DMS114 treated with DMSO at 0.1 percent for 48 hours (cell line): ENCODE results near the gene APOBR.
"Not testable (repeated sequence)": the region's sequence is repeated elsewhere in the genome, so short reads cannot be mapped to it uniquely, and the experiment has no call there.

Experiments used
- DNase-seq: peaks from one replicate; lab custom pipeline; 2025; ENCODE audit not compliant: unreplicated experiment; lab: John Stamatoyannopoulos, UW

Gene APOBR

DNA sequence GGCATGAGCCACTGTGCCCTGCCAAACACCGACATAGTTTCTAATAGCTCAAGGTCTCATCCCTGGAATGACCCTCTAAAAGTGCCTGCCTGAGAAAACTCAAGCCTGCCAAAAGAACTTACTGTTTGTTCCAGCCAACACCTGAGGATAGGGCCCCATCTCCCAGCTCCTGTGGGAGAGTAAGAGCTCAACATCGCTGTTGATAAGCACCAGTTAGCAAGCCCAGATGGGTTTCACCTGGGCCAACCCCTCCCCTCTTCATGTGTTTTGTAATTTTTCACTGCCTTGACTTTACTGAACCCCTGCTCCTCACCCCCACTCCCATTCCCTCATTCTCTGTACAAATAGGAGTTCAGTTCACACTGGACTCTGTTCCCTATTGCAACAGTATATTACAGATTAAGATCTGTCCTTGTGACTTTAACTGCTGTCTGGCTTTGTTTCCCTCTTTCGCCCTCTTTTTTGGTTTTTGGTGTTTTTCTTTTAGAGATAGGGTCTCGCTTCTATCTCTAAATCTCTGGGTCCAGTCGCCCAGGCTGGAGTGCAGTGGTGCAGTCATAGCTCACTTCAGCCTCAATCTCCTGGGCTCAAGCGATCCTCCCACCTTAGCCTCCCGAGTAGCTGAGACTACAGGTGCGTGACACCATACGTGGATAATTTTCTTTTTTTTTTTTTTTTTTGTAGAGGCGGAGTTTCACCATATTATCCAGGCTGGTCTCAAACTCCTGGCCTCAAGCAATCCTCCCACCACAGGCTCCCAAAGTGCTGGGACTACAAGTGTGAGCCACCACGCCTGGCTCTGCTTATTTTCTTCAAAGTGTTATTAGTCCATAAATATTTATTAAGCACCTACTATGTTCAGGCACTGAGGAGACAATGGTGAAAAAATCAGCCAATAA lies 32.0 kb downstream of the APOBR start:
- no peak for DNase-seq

DNA sequence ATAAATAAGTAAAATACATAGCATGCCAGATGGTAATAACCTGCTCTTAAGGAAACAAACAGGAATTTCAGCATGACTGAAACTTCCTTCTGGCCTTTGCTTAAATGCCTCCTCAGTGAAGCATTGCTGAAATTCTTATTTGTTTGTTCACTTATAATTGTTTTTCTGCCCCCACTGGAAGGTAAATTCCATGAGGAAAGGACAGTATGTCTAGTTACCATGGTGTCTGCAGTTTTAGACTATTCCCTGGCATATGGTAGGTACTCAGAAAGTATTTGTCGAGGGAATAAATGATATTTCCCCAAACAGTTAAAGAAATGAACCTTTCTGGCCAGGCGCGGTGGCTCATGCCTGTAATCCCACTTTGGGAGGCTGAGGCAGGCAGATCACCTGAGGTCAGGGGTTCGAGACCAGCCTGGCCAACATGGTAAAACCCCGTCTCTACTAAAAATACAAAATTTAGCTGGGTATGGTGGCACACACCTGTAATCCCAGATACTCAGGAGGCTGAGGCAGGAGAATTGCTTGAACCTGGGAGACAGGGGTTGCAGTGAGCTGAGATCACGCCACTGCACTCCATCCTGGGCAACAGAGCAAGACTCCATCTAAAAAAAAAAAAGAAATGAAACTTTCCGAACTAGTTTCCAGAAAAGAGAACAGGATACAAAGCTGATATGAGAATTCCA lies 32.8 kb downstream of the APOBR start:
- not testable (repeated sequence) for DNase-seq

DNA sequence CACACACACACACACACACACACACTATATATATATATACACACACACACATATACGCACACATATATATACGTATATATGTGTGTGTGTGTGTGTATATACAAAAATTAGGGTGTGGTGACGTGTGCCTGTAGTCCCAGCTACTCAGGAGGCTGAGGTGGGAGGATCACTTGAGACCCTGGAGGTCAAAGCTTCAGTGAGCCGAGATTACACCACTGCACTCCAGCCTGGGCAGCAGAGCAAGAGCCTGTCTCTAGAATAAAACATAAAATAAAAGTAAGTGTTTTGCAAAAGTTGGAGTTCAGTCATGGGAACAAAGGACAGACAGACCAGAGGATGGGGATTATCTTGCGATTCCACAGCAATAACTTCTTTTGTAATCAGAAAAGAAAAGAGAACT lies 33.5 kb downstream of the APOBR start:
- no peak for DNase-seq

DNA sequence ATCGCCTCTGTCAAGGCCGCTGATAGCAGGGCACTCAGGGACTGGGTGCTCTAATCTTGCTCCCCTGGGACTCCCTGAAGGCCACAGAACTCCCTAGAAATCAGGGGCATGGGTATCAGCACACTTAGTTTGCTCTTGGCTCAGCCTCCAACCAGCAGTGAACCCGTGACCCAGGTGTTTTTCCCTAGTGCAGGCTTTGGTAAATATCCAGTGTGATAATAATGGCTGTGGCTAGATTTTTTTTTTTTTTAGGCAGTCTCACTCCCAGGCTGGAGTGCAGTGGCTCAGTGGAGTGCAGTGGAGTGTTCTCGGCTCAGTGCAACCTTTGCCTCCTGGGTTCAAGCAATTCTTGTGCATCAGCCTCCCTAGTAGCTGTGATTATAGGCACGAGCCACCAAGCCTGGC lies 34.0 kb downstream of the APOBR start:
- DNase-seq: no peak

DNA sequence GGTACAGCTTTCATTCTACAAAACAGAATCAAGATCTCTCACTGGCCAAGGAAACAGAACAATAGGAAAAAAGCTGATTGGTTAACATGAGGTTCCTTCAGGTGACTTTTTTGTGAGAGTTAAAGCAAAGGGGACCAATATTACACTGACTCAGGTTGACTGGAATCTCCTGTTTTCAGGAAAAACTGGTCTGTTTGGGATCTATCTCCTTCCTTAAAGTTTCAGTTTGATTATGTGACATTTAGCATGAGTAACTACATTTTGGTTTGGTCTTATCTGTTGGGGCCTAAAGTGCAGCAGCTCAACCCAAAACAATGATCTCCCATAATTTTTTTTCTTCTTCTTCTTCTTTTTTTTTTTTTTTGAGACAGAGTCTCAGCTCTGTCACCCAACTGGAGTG lies 34.7 kb downstream of the APOBR start:
- DNase-seq: no peak

DNA sequence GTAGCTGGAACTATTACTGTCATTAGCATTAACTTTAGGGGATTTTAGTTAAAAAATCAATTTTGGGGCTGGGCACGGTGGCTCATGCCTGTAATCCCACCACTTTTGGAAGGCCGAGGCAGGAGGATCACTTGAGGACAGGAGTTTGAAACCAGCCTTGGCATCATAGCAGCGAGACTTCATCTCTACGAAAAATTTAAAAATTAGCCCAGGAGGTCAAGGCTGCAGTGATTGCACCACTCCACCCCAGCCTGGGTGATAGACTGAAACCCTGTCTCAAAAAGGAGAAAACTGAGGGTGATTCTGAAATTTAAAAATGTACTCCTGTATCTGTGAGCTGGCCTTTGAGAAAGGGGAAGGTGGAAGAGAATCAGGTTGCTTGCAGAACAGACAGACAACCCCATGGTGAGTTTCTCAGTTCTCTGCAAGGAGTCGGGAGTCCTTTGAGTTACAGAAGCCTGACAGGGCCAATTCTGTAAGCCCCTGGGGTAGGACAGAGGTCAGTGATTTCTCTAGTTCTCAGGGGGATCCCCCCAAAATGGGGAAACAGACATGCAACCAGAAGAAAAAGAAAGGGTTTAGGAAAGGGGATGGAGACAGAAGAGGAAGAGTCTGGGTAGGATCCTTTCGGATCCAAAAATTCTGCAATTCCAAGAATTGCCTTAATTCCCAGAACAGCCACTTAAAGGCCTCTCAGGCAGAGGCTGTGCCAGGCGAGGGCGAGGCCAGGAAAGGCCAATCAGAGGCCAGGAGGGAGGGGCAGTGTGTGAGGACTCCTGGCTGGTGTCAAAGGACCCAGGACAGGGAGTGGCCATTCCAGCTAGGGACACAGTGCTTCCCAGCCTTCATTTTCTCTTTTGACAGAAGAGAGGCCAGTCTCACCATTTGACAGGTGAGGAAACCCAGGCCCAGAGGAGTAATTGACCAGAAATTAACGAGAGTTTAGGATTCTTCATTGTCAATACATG lies 37.6 kb downstream of the APOBR start:
- DNase-seq: no peak

DNA sequence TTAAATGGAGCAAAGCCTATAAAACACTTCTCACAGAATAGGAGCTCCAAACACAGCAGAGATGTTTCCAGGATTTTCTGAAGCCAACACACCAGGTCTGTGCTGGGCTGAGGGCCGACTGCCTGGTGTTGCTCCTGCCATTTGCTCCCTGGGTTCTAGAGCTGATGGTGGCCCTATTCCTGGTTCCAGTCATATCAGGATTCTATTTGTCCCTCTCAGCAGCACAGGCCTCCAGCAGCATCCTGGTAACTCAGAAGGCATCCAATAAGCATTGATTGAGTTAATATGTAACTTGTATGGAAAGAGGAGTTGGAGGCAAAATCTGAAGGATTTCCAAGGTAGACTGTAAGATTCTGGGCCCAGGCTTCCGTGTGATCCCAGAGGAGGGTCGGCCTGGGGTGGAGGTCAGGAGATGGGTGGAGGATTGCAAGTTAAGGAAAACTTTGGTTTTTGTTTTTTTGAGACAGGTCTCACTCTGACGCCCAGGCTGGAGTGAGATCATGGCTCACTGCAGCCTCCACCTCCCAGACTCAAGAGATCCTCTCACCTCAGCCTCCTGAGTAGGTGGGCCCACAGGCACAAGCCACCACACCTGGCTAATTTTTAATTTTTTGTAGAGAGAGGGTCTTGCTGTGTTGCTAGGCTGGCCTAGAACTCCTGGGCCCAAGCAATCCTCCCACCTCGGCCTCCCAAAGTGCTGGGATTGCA lies 38.7 kb downstream of the APOBR start:
- DNase-seq: no peak

DNA sequence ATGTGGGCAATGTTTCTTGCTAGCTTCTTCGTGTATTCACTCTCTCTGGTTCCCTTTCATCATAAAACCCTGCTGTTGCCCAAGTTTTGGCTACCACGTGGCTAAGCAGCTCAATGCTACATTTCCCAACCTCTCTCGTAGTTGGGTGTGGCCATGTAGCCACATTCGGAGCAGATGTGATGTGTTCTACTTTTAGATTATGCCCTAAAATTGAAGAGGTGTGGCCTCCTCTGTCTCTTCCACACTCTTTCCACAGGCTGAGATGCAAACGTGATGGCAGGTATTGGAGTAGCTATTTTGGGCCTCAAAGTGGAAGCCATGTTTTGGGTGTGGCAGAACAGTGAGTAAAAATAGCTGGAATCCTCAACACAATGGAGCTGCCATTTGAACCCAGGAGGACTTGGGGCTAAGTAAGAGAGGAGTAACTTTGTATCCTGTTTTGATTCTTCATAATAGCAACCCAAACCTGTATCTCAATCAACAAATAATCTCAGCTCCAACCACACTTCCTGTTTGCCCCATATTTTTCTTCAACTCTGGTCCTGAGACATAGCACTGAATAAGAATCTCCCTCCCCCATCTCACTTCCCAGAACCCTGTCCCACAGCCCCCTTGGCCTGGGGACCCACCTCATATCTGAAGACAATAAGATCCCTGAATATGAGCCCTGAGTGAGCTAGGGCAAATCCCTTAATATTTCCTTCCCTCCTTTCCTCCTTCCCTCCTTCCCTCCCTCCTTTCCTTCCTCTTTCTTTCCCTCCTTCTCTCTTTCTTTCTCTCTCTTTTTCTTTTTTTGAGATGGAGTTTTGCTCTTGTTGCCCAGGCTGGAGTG lies 40.3 kb downstream of the APOBR start:
- DNase-seq: no peak

DNA sequence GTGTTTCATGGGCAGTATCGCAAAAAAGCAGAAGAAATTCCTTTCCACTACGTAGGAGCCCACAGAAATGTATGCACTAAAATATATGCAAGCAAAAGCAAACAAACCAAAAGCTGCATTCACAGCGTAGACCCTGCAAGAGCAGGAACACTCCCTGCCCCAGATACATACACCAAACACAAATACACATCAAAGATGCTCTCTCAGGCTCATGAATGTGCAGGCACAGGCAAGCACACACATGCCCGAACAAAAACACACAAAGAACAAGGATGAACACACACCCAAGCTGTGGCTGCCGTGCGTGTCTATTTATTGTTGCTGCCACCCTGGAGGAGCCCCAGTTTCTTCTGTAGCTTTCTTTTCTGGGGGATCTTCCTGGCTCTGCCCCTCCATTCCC lies 42.6 kb downstream of the APOBR start:
- no peak for DNase-seq

DNA sequence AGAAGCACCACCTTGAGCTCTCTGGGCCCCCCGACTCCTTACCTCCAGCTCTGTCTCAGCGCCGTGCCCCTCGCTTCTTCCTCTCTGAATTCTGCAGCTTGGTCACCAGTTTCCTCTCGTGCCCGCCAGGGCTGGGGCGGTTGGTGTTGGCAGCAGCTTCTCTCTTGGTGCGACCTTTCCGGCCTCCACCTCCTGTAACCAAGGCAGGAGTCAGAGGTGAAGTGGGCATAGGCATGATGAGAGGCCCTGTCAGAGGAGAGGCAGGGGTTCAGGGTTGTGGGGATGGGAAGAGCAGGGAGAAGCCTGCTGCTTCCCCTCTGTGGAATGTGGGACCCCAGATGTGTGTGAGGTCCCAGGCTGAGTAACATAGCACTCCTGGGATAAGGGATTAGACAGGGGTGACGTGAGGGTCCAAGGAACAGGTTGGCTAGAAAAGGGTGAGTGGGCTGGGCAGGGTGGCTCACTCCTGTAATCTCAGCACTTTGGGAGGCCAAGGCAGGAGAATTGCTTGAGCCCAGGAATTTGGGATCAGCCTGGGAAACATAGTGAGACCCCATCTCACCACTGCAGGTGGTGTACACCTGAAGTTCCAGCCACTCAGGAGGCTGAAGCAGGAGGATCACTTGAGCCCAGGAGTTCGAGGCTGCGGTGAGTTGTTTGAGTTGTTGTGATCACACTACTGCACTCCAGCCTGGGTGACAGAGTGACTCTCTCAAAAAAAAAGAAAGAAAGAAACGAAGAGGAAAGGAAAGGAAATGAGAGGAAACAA lies 43.7 kb downstream of the APOBR start:
- no peak for DNase-seq

DNA sequence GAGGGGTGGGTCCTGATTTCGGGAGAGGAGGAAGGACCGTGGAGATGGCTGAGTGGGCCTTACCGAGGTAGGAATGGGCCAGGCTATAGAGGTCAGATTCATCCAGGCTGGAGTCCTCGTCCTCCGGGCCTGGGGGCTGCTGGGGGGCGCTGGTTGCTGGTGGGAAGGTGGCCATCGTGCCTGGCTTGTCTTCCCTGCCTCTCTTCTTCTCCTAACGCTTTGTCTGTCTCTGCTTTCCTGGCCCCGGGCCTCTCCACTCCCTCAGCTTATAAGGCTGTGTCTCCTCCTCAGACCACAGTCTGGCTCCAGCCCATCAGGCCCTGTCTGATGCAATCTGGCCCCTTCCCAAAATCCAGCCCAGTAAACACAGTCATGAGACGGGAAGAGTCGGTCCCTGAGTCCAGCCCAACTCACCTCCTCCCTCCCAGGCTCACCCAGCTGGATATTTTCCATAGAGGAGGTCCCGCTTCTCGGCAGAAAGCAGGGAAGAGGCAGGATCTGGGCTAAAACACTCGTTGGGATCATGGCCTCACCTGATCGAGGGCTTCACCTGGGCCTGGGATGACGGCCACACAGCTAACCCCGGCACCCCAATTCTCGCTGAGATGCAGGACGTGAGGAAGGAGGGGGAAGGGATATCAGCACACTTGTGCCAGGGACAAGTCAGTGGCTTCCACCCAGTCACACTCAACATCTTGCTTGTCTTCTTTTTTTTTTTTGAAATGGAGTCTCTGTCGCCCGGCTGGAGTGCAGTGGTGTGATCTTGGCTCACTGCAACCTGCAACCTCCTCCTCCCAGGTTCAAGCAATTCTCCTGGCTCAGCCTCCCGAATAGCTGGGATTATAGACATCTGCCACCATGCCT lies 44.5 kb downstream of the APOBR start, which contains the start of gene NUPR1:
Gene NUPR1, minus strand, starts transcription at position 242 of the 864 bp plus-strand sequence. Its CDS starts 67 bp downstream, at position 175.
- no peak for DNase-seq

DNA sequence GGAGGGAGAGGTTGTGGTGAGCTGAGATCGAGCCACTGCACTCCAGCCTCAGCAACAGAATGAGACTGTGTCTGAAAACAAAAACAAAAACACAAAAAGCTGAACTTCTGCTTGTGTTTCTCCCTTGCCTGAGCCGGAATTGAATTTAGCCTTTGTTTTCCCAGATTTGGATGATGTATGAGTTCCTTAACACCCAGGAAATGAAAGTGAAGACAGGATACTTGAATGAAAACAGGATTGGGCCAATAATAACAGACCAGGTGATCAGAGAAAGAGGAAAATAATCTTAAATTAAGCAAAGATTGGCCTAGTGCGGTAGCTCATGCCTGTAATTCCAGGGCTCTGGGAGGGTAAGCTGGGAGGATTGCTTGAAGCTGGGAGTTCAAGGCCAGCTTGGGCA lies 45.9 kb downstream of the APOBR start:
- no peak for DNase-seq

DNA sequence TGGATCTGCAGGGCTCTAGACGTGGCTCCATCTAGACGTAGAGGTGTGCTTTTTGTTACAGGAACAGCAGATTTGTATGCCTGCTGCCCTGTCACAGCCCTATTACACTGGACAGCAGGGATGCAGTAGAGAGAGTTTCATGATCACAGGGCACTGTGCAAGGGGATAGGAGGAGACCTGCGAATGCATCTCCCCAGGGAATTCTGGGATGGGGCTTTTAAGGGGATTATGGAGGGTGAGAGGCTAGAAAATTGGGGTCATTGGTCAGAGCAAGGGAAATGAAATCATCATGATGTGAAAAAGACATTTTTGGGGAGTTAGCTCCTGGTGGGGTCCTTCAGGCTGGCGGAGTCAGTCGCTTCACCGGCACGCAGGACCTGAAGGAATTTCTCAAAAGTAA lies 48.2 kb downstream of the APOBR start:
- no peak for DNase-seq

DNA sequence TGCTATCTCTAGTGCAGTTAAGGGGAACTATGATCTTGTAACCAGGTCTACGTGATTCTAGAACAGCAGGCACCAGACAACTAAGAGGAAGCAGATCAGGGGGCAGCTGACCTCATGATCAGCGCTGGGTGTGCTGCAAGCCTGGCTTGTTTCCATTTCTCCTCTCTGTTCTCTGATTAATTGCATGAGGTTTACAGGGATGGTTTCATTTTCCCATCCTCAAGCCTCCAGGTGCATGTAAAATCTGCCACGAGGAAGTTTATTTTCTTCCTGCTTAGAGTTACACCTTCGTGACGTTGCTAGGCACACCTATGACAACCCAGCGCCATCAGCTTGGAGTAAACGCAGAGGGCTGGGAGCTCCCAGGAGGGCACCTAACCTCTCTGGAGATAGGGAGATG lies 48.6 kb downstream of the APOBR start:
- DNase-seq: no peak

DNA sequence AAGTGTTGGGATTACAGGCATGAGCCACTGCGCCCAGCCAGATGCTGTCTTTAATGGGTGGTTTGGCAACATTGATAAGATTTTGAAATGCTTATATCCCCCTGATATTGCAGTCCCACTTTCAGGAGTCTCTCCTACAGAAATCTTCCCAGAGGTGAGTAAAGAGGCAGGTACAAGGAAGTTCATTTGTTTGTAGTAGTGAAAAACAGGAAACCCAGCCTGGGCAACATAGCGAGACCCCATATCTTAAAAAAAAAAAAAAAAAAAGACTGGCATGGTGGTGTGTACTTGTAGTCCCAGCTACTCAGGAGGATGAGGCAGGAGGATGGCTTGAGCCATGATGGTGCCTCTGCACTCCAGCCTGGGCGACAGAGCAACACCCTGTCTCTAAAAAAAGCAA lies 50.6 kb downstream of the APOBR start:
- no peak for DNase-seq

DNA sequence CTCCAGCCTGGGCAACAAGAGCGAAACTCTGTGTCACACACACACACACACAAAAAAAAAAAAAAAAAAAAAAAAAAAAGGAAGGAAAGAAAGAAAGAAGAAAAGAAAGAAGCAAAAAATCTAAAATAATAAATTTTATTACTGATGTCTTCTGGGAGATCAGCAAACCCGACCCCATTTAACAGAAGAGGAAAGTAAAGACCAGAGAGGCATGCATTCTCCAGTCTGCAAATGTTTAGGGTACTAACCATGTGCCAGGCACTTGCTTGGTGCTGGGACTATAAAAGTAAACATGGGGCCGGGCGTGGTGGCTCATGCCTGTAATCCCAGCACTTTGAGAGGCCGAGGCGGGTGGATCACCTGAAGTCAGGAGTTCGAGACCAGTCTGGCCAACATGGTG lies 51.5 kb downstream of the APOBR start:
- not testable (repeated sequence) for DNase-seq

DNA sequence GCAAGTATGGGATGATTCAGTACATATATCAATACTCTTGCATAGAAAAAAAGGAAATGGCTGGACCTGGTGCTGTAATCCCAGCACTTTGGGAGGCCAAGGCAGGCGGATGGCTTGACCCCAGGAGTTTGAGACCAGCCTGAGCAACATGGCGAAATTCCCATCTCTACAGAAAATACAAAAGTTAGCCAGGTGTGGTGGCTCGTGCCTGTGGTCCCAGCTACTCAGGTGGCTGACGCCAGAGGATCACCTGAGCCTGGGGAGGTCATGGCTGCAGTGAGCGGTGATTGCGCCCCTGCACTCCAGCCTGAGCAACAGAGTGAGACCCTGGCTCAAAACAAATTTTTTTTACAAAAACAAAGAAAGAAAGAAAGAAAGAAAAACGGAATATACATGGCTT lies 52.2 kb downstream of the APOBR start:
- no peak for DNase-seq

DNA sequence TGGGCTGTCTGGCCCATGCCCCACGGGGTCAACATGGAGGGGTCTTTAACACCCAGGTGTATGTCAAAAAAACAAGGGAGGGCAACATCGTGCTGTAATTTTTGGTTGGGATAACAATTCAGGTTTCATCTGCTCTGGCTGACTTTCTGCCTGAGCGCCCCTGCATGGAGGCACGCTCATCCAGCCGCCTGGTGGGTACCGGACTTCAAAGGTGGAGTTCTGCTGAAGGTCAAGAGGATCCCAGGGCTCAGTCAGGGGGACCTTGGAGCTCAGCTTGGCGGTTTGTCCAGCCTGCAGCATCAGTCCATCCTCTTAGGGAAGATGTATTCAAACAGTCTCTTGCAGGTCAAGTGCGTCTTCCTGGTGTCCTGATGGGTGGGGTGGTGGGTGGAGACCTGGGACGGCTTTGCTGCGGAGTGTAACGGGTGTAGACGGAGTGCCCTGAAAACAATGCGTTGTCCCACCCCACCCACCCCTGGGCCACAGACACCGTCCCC lies 53.9 kb downstream of the APOBR start:
- no peak for DNase-seq
